Measurements from ENCODE around the gene RIPPLY2. TPM values are rescaled to one million over a fixed set of nuclear protein-coding genes. Genes with fewer than 3 reads are reported as not detected.

Gene RIPPLY2
- total and polyA plus RNA-seq, 9 donors: 0.22 to 0.40 (median 0.24) TPM; not detected in 4

- Histone ChIP-seq H3K27ac (no peak overlapping the region), H3K4me1 (ENCODE audit: insufficient read depth) (peaks cover 5% of the 10 kb centered on the region), H3K4me3 (peak overlapping the region; percentile 92), H3K36me3 (no peaks in the 10 kb centered on the region), H3K27me3 (no peaks in the 10 kb centered on the region), H3K9me3 (no peaks in the 10 kb centered on the region)
- TF ChIP-seq CTCF (IDR thresholded peaks at IDR 0.05) (no peak), EP300 (IDR thresholded peaks at IDR 0.05) (no peak), POLR2A (IDR thresholded peaks at IDR 0.05) (no peak)
- no peak for DNase-seq
- intact Hi-C loops (cut with DNase I): no loop called here
- WGBS, 3 donors: 79 to 80% (median 79%) methylated on average over 8 of the region's 8 CpGs
Measured at GRCh38 chr6:83860782-83861495, 7.8 kb downstream of the RIPPLY2 start.

- DNase-seq: no peak
- Histone ChIP-seq H3K27ac (no peak overlapping the region), H3K27me3 (no peaks in the 10 kb centered on the region), H3K9me3 (no peaks in the 10 kb centered on the region), H3K36me3 (no peaks in the 10 kb centered on the region), H3K4me1 (ENCODE audit: insufficient read depth) (peaks cover 5% of the 10 kb centered on the region), H3K4me3 (no peak overlapping the region)
- intact Hi-C loops (cut with DNase I): no loop called here
- 25 to 53% (median 25%) methylated on average over 4 of the region's 4 CpGs for WGBS, 3 donors
- TF ChIP-seq EP300 (IDR thresholded peaks at IDR 0.05) (no peak), POLR2A (IDR thresholded peaks at IDR 0.05) (no peak), CTCF (IDR thresholded peaks at IDR 0.05) (no peak)
Measured at GRCh38 chr6:83862776-83863471, 9.8 kb downstream of the RIPPLY2 start.

- Histone ChIP-seq H3K27me3 (no peaks in the 10 kb centered on the region), H3K36me3 (no peaks in the 10 kb centered on the region), H3K4me3 (no peak overlapping the region), H3K4me1 (ENCODE audit: insufficient read depth) (no peaks in the 10 kb centered on the region), H3K27ac (no peak overlapping the region), H3K9me3 (no peaks in the 10 kb centered on the region)
- TF ChIP-seq CTCF (IDR thresholded peaks at IDR 0.05) (no peak), EP300 (IDR thresholded peaks at IDR 0.05) (no peak), POLR2A (IDR thresholded peaks at IDR 0.05) (no peak)
- intact Hi-C loops (cut with DNase I): no loop called here
- DNase-seq: no peak
Measured at GRCh38 chr6:83867043-83867442, 13.9 kb downstream of the RIPPLY2 start.

GRCh38 chr6:83867527-83868161 lies 14.5 kb downstream of the RIPPLY2 start:
- H3K27ac ChIP-seq: no peak overlapping the region
- no peaks in the 10 kb centered on the region for H3K9me3 ChIP-seq
- peak in 1 of 5 donors; percentile 37 for DNase-seq
- no peaks in the 10 kb centered on the region for H3K27me3 ChIP-seq
- no peaks in the 10 kb centered on the region for H3K4me1 ChIP-seq (ENCODE audit: insufficient read depth)
- intact Hi-C loops (cut with DNase I): no loop called here
- TF ChIP-seq CTCF (IDR thresholded peaks at IDR 0.05): no peak
- TF ChIP-seq EP300 (IDR thresholded peaks at IDR 0.05): no peak
- no peak for TF ChIP-seq POLR2A (IDR thresholded peaks at IDR 0.05)
- H3K36me3 ChIP-seq: no peaks in the 10 kb centered on the region
- no peak overlapping the region for H3K4me3 ChIP-seq
- 96 to 99% (median 98%) methylated on average over 9 of the region's 9 CpGs for WGBS, 3 donors
